ENCODE results near the gene ATP2B2. TPM values are rescaled to one million over a fixed set of nuclear protein-coding genes. Genes with fewer than 3 reads are reported as not detected.

ATP2B2 gene
- total RNA-seq, 1 experiment from 2014 or later = not detected

- CTCF ChIA-PET = interaction anchor here (0.7 to 0.8 kb wide), 3 partner anchors 8 to 390 kb away, joined by 3 to 5 read pairs (median 4); no protein-coding TSS in a partner anchor
- Histone ChIP-seq H3K36me3 (ENCODE audit: control insufficient read depth, insufficient read depth, low read length) (peaks cover 1% of the 10 kb centered on the region; the same call in 1 of the 2 replicates), H3K9me3 (no peaks in the 10 kb centered on the region), H3K4me3 (ENCODE audit: low read depth, low read length) (no peak overlapping the region), H3K27me3 (replicated peaks; ENCODE audit: control insufficient read depth, insufficient read depth, low read length) (no peaks in the 10 kb centered on the region), H3K4me1 (peaks cover 7% of the 10 kb centered on the region)
- no TSS peak for BruUV-seq (replicated peaks)
- no peaks in the 10 kb centered on the region for H3K4me1 Mint-ChIP-seq (ENCODE audit: low read depth, unreplicated experiment)
- intact Hi-C loops (cut with micrococcal nuclease; ENCODE audit: unreplicated experiment) = no loop called here
- TF ChIP-seq CTCF (IDR thresholded peaks at IDR 0.05; ENCODE audit: insufficient read depth in 1 of 2, low read depth in 1 of 2, low read length in 1 of 2, severe bottlenecking in 1 of 2, unreplicated experiment in 1 of 2) = peak; percentile 21 to 32
- H3K36me3 Mint-ChIP-seq (ENCODE audit: insufficient read depth, unreplicated experiment) = peaks cover 26% of the 10 kb centered on the region
- H3K27me3 Mint-ChIP-seq (ENCODE audit: insufficient read depth, unreplicated experiment) = peaks cover 19% of the 10 kb centered on the region
- H3K4me3 Mint-ChIP-seq (ENCODE audit: unreplicated experiment) = no peak overlapping the region
- no peaks in the 10 kb centered on the region for H3K9me3 Mint-ChIP-seq (ENCODE audit: unreplicated experiment)
- DNase-seq = no peak
- H3K27ac Mint-ChIP-seq (ENCODE audit: unreplicated experiment) = no peak overlapping the region
- POLR2A ChIA-PET = no interaction called here
These were observed 183.1 kb downstream of the ATP2B2 start for GRCh38 chr3:10322352-10322710.

DNA sequence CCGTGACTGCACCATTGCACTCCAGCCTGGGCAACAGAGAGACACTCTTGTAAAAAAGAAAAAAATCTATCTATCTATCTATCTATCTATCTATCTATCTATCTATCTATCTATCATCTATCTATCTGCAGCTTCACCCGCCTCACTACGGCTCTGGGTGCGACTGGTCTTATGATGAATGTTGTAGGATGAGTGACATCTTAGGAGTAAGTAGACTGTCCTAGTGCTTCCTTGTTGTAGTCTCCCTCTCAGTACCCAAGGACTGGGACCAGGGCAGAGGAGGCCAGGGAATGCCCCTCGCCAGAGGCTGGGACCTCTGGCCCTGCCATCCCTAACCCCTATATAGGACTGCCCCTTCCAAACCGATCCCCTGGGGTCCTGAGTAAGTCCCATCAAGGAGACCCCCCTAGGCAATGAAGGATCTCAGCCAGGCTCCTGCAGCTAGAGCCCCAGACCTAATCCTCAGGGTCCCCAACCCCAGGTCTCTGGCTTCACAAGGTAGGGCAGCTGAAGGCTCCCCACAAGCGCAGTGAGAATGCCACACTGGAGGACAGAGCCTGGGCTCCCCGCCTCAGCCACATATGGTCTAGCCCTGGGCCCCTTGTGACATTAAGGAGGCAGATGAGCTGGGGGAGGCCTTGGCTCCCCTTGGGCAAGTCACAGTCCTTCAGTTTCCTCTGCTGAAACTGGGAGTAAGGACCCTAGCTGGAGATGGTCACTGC lies 183.6 kb downstream of the ATP2B2 start:
- peaks cover 18% of the 10 kb centered on the region for H3K27me3 Mint-ChIP-seq (ENCODE audit: insufficient read depth, unreplicated experiment)
- CTCF ChIA-PET = interaction anchor here (0.6 to 1.2 kb wide), 5 partner anchors 9 to 389 kb away, joined by 3 to 5 read pairs (median 4); no protein-coding TSS in a partner anchor
- Histone ChIP-seq H3K36me3 (ENCODE audit: control insufficient read depth, insufficient read depth, low read length) (peaks cover 1% of the 10 kb centered on the region; the same call in 1 of the 2 replicates), H3K9me3 (no peaks in the 10 kb centered on the region), H3K4me1 (peaks cover 12% of the 10 kb centered on the region), H3K4me3 (ENCODE audit: low read depth, low read length) (no peak overlapping the region), H3K27me3 (replicated peaks; ENCODE audit: control insufficient read depth, insufficient read depth, low read length) (no peaks in the 10 kb centered on the region)
- no peak for TF ChIP-seq CTCF (IDR thresholded peaks at IDR 0.05; ENCODE audit: insufficient read depth in 1 of 2, low read depth in 1 of 2, low read length in 1 of 2, severe bottlenecking in 1 of 2, unreplicated experiment in 1 of 2)
- intact Hi-C loops (cut with micrococcal nuclease; ENCODE audit: unreplicated experiment) = no loop called here
- no peak for DNase-seq
- H3K9me3 Mint-ChIP-seq (ENCODE audit: unreplicated experiment) = no peaks in the 10 kb centered on the region
- BruUV-seq (replicated peaks) = no TSS peak
- POLR2A ChIA-PET = interaction anchor here (1.6 kb wide), 1 partner anchor 29 kb away, joined by 8 read pairs; the partner anchor contains the start of gene GHRL
- peaks cover 32% of the 10 kb centered on the region for H3K36me3 Mint-ChIP-seq (ENCODE audit: insufficient read depth, unreplicated experiment)
- no peaks in the 10 kb centered on the region for H3K4me1 Mint-ChIP-seq (ENCODE audit: low read depth, unreplicated experiment)
- H3K27ac Mint-ChIP-seq (ENCODE audit: unreplicated experiment) = peak overlapping the region; percentile 90
- no peak overlapping the region for H3K4me3 Mint-ChIP-seq (ENCODE audit: unreplicated experiment)

GRCh38 chr3:10320320-10320677 lies 185.1 kb downstream of the ATP2B2 start:
- no peak for TF ChIP-seq CTCF (IDR thresholded peaks at IDR 0.05; ENCODE audit: insufficient read depth in 1 of 2, low read depth in 1 of 2, low read length in 1 of 2, severe bottlenecking in 1 of 2, unreplicated experiment in 1 of 2)
- Histone ChIP-seq H3K4me3 (ENCODE audit: low read depth, low read length) (peak overlapping the region; percentile 73), H3K4me1 (peaks cover 22% of the 10 kb centered on the region), H3K9me3 (no peaks in the 10 kb centered on the region), H3K36me3 (ENCODE audit: control insufficient read depth, insufficient read depth, low read length) (peaks cover 4% of the 10 kb centered on the region), H3K27me3 (replicated peaks; ENCODE audit: control insufficient read depth, insufficient read depth, low read length) (no peaks in the 10 kb centered on the region)
- Mint-ChIP-seq H3K9me3 (ENCODE audit: unreplicated experiment) (no peaks in the 10 kb centered on the region), H3K4me1 (ENCODE audit: low read depth, unreplicated experiment) (no peaks in the 10 kb centered on the region), H3K27me3 (ENCODE audit: insufficient read depth, unreplicated experiment) (peaks cover 5% of the 10 kb centered on the region), H3K27ac (ENCODE audit: unreplicated experiment) (peak overlapping the region; percentile 90), H3K4me3 (ENCODE audit: unreplicated experiment) (peak overlapping the region; percentile 82), H3K36me3 (ENCODE audit: insufficient read depth, unreplicated experiment) (peaks cover 44% of the 10 kb centered on the region)
- CTCF ChIA-PET = interaction anchor here (1.2 kb wide), 1 partner anchor 27 kb away, joined by 3 read pairs; no protein-coding TSS in a partner anchor
- intact Hi-C loops (cut with micrococcal nuclease; ENCODE audit: unreplicated experiment) = no loop called here
- POLR2A ChIA-PET = interaction anchor here (0.5 to 1.6 kb wide), 4 partner anchors 28 to 120 kb away, joined by 3 to 8 read pairs (median 3); partner anchors contain the start of gene GHRL
- no TSS peak for BruUV-seq (replicated peaks)
- no peak for DNase-seq
